Left hindlimb (tissue), 1 donor: ENCODE data around the gene UNC5B.

Experiments
- DNase-seq: peaks from one replicate; pipeline ENCODE4 v3.0.0-alpha.2; 2018

UNC5B gene

GRCh38 chr10:71325267-71325666, 112.9 kb downstream of the UNC5B start:
- DNase-seq: no peak

GRCh38 chr10:71326464-71326881, 114.1 kb downstream of the UNC5B start:
- no peak for DNase-seq

- DNase-seq: no peak
Measured at GRCh38 chr10:71330789-71331404, 118.5 kb downstream of the UNC5B start.

GRCh38 chr10:71331736-71332135, 119.4 kb downstream of the UNC5B start:
- no peak for DNase-seq

- DNase-seq: no peak
Measured at GRCh38 chr10:71332466-71332865, 120.1 kb downstream of the UNC5B start.

GRCh38 chr10:71333129-71333887, 120.9 kb downstream of the UNC5B start:
- no peak for DNase-seq

- DNase-seq: no peak
Measured at GRCh38 chr10:71334221-71334791, 121.9 kb downstream of the UNC5B start.

- no peak for DNase-seq
Measured at GRCh38 chr10:71335173-71335708, 122.9 kb downstream of the UNC5B start.

- DNase-seq: no peak
Measured at GRCh38 chr10:71336632-71337031, 124.3 kb downstream of the UNC5B start.

- no peak for DNase-seq
Measured at GRCh38 chr10:71337219-71337701, 124.9 kb downstream of the UNC5B start.

GRCh38 chr10:71338728-71339495, 126.5 kb downstream of the UNC5B start:
- DNase-seq: no peak

- no peak for DNase-seq
Measured at GRCh38 chr10:71339796-71340589, 127.6 kb downstream of the UNC5B start.

GRCh38 chr10:71342573-71343391, 130.4 kb downstream of the UNC5B start:
- DNase-seq: no peak

GRCh38 chr10:71343392-71343773, 131.0 kb downstream of the UNC5B start:
- DNase-seq: no peak

- no peak for DNase-seq
Measured at GRCh38 chr10:71344154-71344925, 132.0 kb downstream of the UNC5B start.

- no peak for DNase-seq
Measured at GRCh38 chr10:71344993-71345480, 132.7 kb downstream of the UNC5B start.

- no peak for DNase-seq
Measured at GRCh38 chr10:71345694-71346093, 133.3 kb downstream of the UNC5B start.

- DNase-seq: no peak
Measured at GRCh38 chr10:71346731-71347130, 134.4 kb downstream of the UNC5B start.

- DNase-seq: no peak
Measured at GRCh38 chr10:71347587-71348395, 135.4 kb downstream of the UNC5B start.
